Activated B cell treated with CpG ODN at 0.5 μM for 24 hours (primary cell): ENCODE data around the gene ISM2. TPM values are rescaled to one million over a fixed set of nuclear protein-coding genes. Genes with fewer than 3 reads are reported as not detected.

Source experiments
- ATAC-seq: fragments of 200-7000 bp; cut with Tn5 transposase; one replicate; pipeline ENCODE4 v1.10.0; 2021; ENCODE audit warnings: low read depth, mild to moderate bottlenecking, moderate library complexity
- CTCF ChIA-PET: fragments of 350-600 bp; sonication (Branson Sonifier 250); formaldehyde crosslinking; loops from one replicate; lab custom pipeline; 2021; ENCODE audit warnings: antibody characterized with exemption; lab: Charles Lee
- POLR2A ChIA-PET: fragments of 350-600 bp; sonication (Branson Sonifier 250); formaldehyde crosslinking; loops from one replicate; lab custom pipeline; 2021; ENCODE audit warnings: antibody characterized with exemption; lab: Charles Lee
- DNase-seq: peaks from one replicate; pipeline ENCODE4 v3.0.0; 2022
- H3K27ac Mint-ChIP-seq: one replicate; pipeline ENCODE4 v1.8.0; 2020; ENCODE audit warnings: mixed read lengths
- H3K27me3 Mint-ChIP-seq: one replicate; pipeline ENCODE4 v1.8.0; 2021; ENCODE audit warnings: mixed read lengths
- H3K36me3 Mint-ChIP-seq: one replicate; pipeline ENCODE4 v1.8.0; 2021; ENCODE audit warnings: low read depth, mixed read lengths
- H3K4me1 Mint-ChIP-seq: one replicate; pipeline ENCODE4 v1.8.0; 2021; ENCODE audit warnings: mixed read lengths
- H3K4me3 Mint-ChIP-seq: one replicate; pipeline ENCODE4 v1.8.0; 2020; ENCODE audit warnings: mild to moderate bottlenecking, mixed read lengths
- H3K9me3 Mint-ChIP-seq: one replicate; pipeline ENCODE4 v1.8.0; 2020; ENCODE audit warnings: mixed read lengths
- CTCF ChIP-seq: fragments of 200-600 bp; IDR thresholded peaks from one replicate; pipeline ENCODE4 v1.8.0; 2022; ENCODE audit warnings: antibody characterized with exemption, mild to moderate bottlenecking
- intact Hi-C: fragments of 100-400 bp; cut with micrococcal nuclease; formaldehyde crosslinking; loops from one replicate; pipeline ENCODE4 v1.15.1; 2024
- total RNA-seq: library from RNA; stranded (reverse); gene quantifications from 2 replicates; pipeline ENCODE4 v1.2.3, GENCODE V29; 2022

The ISM2 gene
- total RNA-seq, 1 donor from 2014 or later, result not detected

GRCh38 chr14:77442196-77442595 lies 56.4 kb downstream of the ISM2 start:
- no peaks in the 10 kb centered on the region for H3K9me3 Mint-ChIP-seq
- POLR2A ChIA-PET, result interaction anchor here (0.6 kb wide), 1 partner anchor 118 kb away, joined by 3 read pairs; no protein-coding TSS in a partner anchor
- no peaks in the 10 kb centered on the region for H3K4me1 Mint-ChIP-seq
- CTCF ChIA-PET, result no interaction called here
- ATAC-seq (no peak), DNase-seq (no peak)
- H3K27ac Mint-ChIP-seq, result no peak overlapping the region
- intact Hi-C loops, result no loop called here
- H3K27me3 Mint-ChIP-seq, result no peaks in the 10 kb centered on the region
- peaks cover 61% of the 10 kb centered on the region for H3K36me3 Mint-ChIP-seq
- H3K4me3 Mint-ChIP-seq, result no peak overlapping the region
- no peak for TF ChIP-seq CTCF

- intact Hi-C loops, result no loop called here
- ATAC-seq (no peak), DNase-seq (no peak)
- H3K9me3 Mint-ChIP-seq, result no peaks in the 10 kb centered on the region
- POLR2A ChIA-PET, result no interaction called here
- H3K4me1 Mint-ChIP-seq, result no peaks in the 10 kb centered on the region
- peaks cover 76% of the 10 kb centered on the region for H3K36me3 Mint-ChIP-seq
- H3K4me3 Mint-ChIP-seq, result no peak overlapping the region
- no peak for TF ChIP-seq CTCF
- CTCF ChIA-PET, result no interaction called here
- no peak overlapping the region for H3K27ac Mint-ChIP-seq
- H3K27me3 Mint-ChIP-seq, result no peaks in the 10 kb centered on the region
Observed at GRCh38 chr14:77439861-77440260, 58.8 kb downstream of the ISM2 start.

DNA sequence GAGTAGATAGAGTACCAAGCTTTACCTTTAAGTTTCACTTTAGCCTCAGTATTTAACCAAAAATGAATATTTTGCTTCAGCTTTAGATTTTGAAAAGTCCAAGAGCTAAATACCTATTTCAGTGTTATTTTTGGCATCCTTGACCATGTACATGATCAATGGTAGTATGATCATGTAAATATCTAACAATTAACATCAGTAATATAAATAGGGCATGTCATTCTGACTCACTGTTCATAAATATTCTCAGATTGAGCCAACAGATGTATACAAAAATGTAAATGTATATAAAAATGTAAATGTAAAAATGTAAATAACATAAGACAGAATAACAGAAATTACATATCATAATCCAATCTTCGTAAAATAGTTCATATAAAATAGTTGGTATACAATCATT lies 60.0 kb downstream of the ISM2 start:
- intact Hi-C loops, result no loop called here
- ATAC-seq (no peak), DNase-seq (no peak)
- Mint-ChIP-seq H3K27ac (no peak overlapping the region), H3K4me3 (no peak overlapping the region), H3K27me3 (no peaks in the 10 kb centered on the region), H3K9me3 (no peaks in the 10 kb centered on the region), H3K36me3 (peaks cover 78% of the 10 kb centered on the region), H3K4me1 (no peaks in the 10 kb centered on the region)
- POLR2A ChIA-PET, result no interaction called here
- CTCF ChIA-PET, result no interaction called here
- TF ChIP-seq CTCF, result no peak

GRCh38 chr14:77436042-77436441 lies 62.6 kb downstream of the ISM2 start:
- intact Hi-C loops, result no loop called here
- Mint-ChIP-seq H3K9me3 (no peaks in the 10 kb centered on the region), H3K27me3 (no peaks in the 10 kb centered on the region), H3K4me3 (no peak overlapping the region), H3K4me1 (no peaks in the 10 kb centered on the region), H3K27ac (no peak overlapping the region), H3K36me3 (peaks cover 67% of the 10 kb centered on the region)
- no peak for ATAC-seq
- ChIA-PET POLR2A (interaction anchor here (0.6 kb wide), 1 partner anchor 44 kb away, joined by 4 read pairs; no protein-coding TSS in a partner anchor), CTCF (no interaction called here)
- no peak for DNase-seq
- TF ChIP-seq CTCF, result no peak

DNA sequence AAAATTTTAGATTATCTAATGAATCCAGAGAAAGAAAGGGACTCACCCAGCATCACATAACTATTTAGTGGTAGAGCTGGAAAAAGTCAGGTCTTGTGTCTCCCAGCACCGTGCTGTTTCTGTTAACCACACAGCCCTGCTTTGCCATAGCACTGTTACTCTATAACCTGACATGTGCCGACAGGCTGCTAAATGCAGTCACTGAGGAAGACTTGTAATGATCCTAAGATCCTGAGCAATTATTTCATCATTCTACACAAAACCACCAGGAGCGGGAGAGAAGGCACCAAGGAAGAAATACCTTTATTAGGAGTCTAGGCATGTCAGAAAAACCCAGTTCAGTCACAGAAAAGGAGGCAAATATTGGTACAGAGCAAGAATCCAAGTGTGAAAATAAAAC lies 72.2 kb downstream of the ISM2 start:
- CTCF ChIA-PET, result no interaction called here
- no peak overlapping the region for H3K27ac Mint-ChIP-seq
- no peaks in the 10 kb centered on the region for H3K27me3 Mint-ChIP-seq
- POLR2A ChIA-PET, result no interaction called here
- no peak for TF ChIP-seq CTCF
- H3K36me3 Mint-ChIP-seq, result peaks cover 90% of the 10 kb centered on the region
- DNase-seq (no peak), ATAC-seq (no peak)
- H3K4me1 Mint-ChIP-seq, result no peaks in the 10 kb centered on the region
- H3K9me3 Mint-ChIP-seq, result no peaks in the 10 kb centered on the region
- intact Hi-C loops, result no loop called here
- no peak overlapping the region for H3K4me3 Mint-ChIP-seq
